DMS79 (cell line): Measurements from ENCODE around the gene TTC9B.

Experiments used
- DNase-seq: peaks from one replicate; lab custom pipeline; 2025; lab: John Stamatoyannopoulos, UW

TTC9B gene

DNA sequence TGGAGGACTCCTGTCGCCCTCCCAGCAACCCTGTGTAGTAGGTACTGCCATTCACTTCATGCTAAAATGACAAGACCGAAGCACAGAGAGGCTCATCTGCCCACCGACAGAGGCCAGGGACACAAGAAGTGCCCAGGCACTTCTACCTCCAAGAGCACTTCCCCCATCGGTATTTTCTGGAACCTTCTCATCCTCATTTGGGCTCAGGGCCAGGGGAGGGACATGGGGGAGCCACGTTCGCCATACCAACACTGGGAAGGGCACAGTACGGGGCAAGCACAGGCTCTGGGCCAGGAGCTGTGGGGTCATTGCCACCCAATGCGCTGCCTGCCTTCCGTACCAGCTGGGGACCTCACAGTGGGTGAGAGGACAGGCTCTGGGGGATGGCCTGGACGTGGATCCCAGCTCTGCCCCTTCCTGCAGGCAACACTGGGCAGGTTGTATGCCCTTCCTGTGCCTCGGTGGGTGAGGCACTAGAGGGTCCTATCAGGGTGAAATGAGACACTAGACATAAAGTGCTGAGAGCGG lies 29.6 kb upstream of the TTC9B start:
- no peak for DNase-seq

GRCh38 chr19:40247178-40247577 lies 29.0 kb upstream of the TTC9B start:
- peak; percentile 66 for DNase-seq

DNA sequence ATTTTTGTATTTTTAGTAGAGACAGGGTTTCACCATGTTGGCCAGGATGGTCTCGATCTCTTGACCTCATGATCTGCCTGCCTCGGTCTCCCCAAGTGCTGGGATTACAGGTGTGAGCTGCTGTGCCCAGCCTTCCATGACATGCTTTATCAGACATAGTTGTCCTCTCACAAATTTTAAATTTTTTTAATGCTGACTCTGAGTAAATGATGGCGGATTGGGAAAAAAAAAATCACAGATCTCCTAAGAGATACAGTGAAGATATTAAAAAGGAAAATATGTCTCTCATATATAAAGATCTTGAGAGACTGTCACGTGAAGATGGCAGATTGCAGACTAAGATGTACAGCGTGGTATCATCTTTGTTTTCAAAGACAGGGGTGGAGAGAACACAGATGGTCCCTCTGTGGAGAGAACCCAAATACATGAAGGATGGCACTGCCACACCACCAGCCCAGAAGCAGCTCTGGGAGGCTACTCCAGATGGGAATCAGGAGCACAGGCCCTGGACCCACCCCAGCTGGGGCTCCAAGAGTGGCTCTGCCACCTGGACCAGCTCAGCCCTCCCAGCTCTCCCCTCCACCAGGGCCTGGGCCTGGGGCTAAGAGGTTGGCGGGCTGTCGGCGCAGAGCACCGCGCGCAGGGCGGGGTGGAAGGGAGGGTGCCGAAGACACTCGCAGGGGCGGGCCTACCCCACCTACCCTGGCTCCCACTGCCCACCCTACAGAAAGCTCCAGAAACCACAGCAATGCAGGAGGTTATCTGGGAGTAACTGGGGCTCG lies 28.3 kb upstream of the TTC9B start:
- DNase-seq, result no peak

GRCh38 chr19:40245506-40246128 lies 27.4 kb upstream of the TTC9B start:
- DNase-seq, result no peak

GRCh38 chr19:40244579-40245317 lies 26.6 kb upstream of the TTC9B start:
- DNase-seq, result no peak

DNA sequence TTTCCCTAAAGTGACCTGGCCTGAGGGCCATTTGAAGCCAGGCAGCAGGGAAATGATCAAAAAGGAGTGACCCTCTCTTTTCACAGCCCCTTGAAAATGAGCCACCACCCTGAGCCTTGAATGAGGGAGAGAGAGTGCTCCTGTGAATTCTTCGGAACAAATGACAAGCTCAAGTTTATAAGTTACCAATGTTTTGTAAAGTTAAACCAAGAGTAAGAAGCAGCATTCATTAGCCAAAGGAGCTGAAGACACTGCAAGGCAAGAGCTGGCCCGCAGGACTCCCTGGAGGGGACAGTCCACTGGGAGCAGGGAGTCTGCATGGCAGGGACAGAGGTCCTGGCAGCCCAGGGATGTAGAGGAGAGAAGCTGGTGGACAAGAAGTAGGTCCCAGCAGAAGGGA lies 25.0 kb upstream of the TTC9B start:
- DNase-seq, result no peak

GRCh38 chr19:40242480-40242879 lies 24.3 kb upstream of the TTC9B start:
- DNase-seq, result no peak

DNA sequence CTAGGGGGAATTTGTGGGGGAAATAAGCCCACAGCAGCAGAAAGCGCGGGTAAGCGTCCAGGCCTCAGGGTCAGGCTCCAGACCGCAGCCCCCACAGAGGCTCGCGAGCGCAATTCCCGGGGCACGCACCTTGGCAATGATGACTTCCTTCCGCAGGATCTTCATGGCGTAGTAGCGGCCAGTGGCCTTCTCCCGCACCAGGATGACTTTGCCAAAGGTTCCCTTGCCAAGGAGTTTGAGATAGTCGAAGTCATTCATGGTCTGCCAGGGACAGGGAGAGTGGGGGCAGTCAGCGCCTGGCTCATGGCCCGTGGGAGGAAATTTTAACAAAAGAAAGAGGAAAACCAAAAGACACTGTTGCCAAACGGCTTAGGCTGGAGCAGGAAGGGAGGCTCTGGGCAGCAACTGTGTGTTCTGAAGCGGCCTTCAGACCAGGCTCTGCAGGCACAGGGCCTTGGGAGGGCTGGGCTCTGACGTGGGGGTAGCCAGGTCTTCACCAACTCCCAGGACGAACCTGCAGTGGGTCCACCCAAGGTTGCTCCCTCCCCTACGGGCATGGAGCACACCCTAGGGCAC lies 23.7 kb upstream of the TTC9B start:
- DNase-seq, result no peak

DNA sequence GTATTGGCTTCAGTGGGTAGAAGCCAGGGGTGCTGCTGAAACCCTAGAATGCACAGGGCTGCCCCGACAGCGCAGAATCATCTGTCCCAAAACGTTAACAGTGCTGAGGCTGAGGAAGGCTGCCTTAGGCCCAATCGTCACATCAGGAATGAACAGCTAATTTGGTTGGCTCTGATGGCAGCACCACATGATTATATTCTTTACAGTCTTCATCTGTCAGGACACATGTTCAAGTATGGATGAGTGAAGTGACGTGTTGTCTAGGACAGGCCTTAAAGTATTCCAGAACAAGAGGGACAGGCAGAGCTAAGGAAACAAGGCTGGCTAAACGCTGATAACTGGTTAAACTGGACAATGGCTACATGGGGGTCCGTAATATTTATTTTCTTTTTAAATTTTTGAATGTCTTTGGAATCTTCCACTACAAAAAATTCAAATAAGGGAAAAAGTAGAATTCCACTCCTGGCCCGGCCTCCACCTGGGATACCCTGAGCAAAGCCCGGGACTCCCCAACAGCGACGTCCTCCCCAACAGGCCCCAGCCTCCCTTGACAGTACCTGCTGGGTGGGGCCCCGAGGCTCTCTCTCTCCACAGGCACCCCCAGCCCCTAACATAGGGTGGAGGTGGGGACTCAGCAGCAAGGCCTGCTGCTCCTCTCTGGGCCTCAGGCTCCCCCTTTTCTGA lies 23.1 kb upstream of the TTC9B start:
- DNase-seq, result no peak

DNA sequence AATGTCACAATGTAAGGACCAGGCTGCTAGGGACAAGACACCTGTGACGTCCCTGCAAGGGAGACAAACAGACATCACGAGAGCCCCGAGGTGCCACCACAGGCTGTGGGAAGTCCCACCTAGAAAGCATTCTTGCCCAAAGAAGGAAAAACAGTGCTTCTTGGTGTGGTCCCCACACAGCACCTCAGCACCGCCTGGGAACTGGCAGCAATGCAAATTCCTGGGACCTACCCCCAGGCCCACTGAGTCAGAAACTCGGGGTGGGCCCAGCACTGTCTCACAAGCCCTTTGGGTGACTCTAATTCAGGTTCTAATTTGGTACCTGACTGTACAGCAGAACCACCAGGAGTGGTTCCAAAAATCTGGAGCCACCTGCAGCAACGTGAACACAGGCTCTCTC lies 22.1 kb upstream of the TTC9B start:
- no peak for DNase-seq

DNA sequence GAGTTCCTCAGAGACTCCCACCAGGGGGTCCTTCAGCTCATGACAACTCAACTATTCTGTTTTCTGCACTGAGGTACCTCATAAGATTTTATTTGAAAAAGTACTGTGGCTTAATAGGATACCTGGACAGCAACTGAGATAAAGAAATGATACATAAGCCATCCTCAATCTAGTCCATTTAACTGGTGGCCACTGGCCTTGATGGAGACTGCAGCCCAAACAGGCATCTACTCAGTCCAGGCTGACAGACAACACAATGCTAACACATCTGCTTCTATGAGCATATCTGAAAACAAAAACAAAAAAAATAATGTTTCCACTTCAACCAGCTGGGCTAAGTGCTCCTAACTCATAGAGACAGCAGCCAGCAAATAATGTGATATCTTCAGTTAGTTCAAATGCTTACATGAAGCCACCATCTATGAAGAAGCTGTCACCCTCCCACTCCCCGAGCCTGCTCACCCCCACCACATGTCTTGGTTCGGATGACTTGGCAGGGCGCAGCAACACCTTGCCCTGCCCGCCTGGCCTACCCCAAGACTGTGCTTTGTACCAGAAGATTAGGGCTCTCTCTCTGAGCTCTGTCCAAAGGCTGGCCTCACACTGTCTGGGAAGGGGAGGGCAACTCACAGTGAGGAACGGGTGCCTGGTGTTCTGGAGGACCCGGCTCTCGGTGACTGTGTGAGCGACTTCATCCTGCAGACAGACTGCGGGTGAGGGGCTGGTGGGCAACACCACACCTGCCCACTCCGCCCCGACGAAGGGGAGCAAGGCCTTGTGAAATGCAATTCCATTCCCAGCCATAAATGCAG lies 21.4 kb upstream of the TTC9B start:
- DNase-seq, result no peak

GRCh38 chr19:40238775-40239174 lies 20.6 kb upstream of the TTC9B start:
- no peak for DNase-seq

DNA sequence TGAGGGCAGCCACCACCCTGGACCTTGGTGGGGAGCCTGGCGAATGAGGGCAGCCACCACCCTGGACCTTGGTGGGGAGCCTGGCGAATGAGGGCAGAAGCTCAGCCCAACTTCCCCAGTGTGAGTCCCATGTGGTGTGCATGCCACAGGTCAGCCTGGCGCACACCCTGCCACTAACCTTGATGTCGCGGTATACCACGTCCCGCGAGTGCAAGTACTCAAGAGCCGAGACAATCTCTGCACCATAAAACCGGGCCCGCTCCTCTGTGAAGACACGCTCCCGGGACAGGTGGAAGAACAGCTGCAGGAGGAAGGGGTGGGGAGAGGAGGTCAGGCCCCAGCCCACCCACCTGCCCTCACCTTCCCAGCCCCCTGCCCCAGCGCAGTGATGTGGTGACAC lies 19.6 kb upstream of the TTC9B start:
- no peak for DNase-seq

GRCh38 chr19:40236366-40236765 lies 18.2 kb upstream of the TTC9B start:
- no peak for DNase-seq

DNA sequence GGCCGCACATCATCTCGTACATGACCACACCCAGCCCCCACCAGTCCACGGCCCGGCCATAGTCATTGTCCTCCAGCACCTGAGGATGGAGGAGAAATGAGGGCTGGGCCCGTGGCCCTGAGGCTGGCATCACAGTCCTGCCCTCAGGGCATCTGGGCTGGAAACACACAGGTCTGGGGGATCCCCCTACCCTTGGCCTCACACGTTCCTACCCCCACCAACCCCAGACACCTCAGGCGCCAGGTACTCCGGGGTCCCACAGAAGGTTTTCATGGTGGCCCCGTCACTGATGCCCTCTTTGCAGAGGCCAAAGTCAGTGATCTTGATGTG lies 17.8 kb upstream of the TTC9B start:
- no peak for DNase-seq

DNA sequence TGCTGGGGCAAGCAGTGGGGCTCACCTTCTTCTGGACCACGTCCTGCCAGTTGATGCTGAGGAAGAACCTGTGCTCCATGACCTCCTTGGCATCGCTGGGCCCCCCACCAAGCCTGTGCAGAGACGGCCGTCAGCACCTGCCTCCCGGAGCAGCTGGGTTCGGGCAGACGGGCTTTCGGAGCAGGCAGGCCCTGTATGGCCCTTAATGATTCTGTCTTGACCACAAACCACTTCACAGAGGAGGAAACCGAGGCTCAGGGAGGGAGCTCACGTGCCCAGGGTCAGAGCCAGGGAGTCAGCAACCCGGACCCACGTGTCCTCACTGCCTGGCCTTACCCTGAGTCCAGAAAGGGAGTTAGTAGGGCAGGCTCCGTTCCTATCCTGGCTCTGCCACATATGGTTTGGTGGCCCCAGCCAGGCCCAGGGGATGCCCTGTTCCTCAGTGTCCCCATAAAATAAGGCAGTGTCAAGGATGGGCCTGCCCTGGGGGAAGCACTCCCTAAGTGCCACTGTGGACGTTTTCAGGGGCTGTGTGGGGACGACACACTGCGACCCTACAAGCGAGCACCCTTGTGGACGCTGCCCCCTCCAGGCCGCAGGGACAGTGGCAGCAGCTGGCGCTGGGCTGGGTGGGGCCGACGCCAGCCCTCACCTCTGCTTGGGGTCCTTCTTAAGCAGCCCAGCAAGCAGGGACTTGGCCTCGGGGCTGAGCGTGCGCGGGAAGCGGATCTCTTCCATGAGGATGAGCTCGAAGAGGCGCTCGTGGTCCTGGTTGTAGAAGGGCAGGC lies 17.2 kb upstream of the TTC9B start:
- DNase-seq, result no peak

GRCh38 chr19:40234429-40235237 lies 16.4 kb upstream of the TTC9B start:
- no peak for DNase-seq

- no peak for DNase-seq
Measured at GRCh38 chr19:40233811-40234389, 15.7 kb upstream of the TTC9B start.
